ENCODE data around the gene SLC2A9.

- TF ChIP-seq CTCF (IDR thresholded peaks at IDR 0.05) (no peak), POLR2A (IDR thresholded peaks at IDR 0.05) (no peak)
Measured at GRCh38 chr4:10011277-10011676, 10.0 kb downstream of the SLC2A9 start.
